Mesenteric fat pad (tissue), 1 donor: ENCODE data around the gene NDFIP2. TPM values are rescaled to one million over a fixed set of nuclear protein-coding genes. Genes with fewer than 3 reads are reported as not detected.

Experiments used
- DNase-seq: peaks from one replicate; pipeline ENCODE4 v3.0.0-alpha.2; 2020; ENCODE audit warnings: low spot score
- total RNA-seq: library from RNA; stranded (reverse); fragmentation: NEBNext Ultra II Directional; extraction: Animal tissue kit (Norgen Biotek cat#: 25700); gene quantifications from one replicate; pipeline ENCODE4 v1.2.1, GENCODE V29; 2021
- donor health status: DM: yes; HTN: yes; CAD: no.

The NDFIP2 gene
- total RNA-seq, 1 donor from 2014 or later = 19.1 TPM

- no peak for DNase-seq
Measured at GRCh38 chr13:79492918-79493594, 12.1 kb downstream of the NDFIP2 start.

GRCh38 chr13:79496188-79496587 is 15.2 kb downstream of the NDFIP2 start:
- no peak for DNase-seq

GRCh38 chr13:79497064-79497463 is 16.1 kb downstream of the NDFIP2 start:
- no peak for DNase-seq

GRCh38 chr13:79497852-79498251 is 16.9 kb downstream of the NDFIP2 start:
- no peak for DNase-seq

GRCh38 chr13:79500829-79501228 is 19.9 kb downstream of the NDFIP2 start:
- DNase-seq = no peak

GRCh38 chr13:79501538-79502232 is 20.7 kb downstream of the NDFIP2 start:
- DNase-seq = no peak

GRCh38 chr13:79502859-79503468 is 22.0 kb downstream of the NDFIP2 start:
- DNase-seq = no peak

GRCh38 chr13:79503473-79504017 is 22.6 kb downstream of the NDFIP2 start:
- DNase-seq = no peak

- DNase-seq = no peak
Measured at GRCh38 chr13:79508224-79508961, 27.4 kb downstream of the NDFIP2 start.

GRCh38 chr13:79511611-79512010 is 30.7 kb downstream of the NDFIP2 start:
- DNase-seq = no peak

- DNase-seq = no peak
Measured at GRCh38 chr13:79512950-79513349, 32.0 kb downstream of the NDFIP2 start.

- no peak for DNase-seq
Measured at GRCh38 chr13:79516595-79516994, 35.6 kb downstream of the NDFIP2 start.

GRCh38 chr13:79519255-79519654 is 38.3 kb downstream of the NDFIP2 start:
- no peak for DNase-seq

GRCh38 chr13:79522583-79522982 is 41.6 kb downstream of the NDFIP2 start:
- no peak for DNase-seq

GRCh38 chr13:79525064-79525857 is 44.3 kb downstream of the NDFIP2 start:
- no peak for DNase-seq

GRCh38 chr13:79527698-79528097 is 46.7 kb downstream of the NDFIP2 start:
- no peak for DNase-seq

- no peak for DNase-seq
Measured at GRCh38 chr13:79528356-79528755, 47.4 kb downstream of the NDFIP2 start.

GRCh38 chr13:79528759-79529191 is 47.8 kb downstream of the NDFIP2 start:
- DNase-seq = no peak

- DNase-seq = no peak
Measured at GRCh38 chr13:79529817-79530216, 48.9 kb downstream of the NDFIP2 start.

GRCh38 chr13:79530270-79530669 is 49.3 kb downstream of the NDFIP2 start:
- no peak for DNase-seq
